ACC112 (cell line): Measurements from ENCODE around the gene LRRC8D.

Source experiments
- H2AFZ ChIP-seq: fragments of 200-600 bp; sonication (generic); one replicate; pipeline ENCODE4 v1.6.0; 2017; ENCODE audit warnings: antibody characterized with exemption, low read length; ENCODE audit not compliant: unreplicated experiment
- H3K27ac ChIP-seq: fragments of 200-600 bp; sonication (generic); 2 replicates; pipeline ENCODE4 v1.5.1; 2014; ENCODE audit warnings: low read depth, mild to moderate bottlenecking, antibody characterized with exemption, low read length, moderate library complexity
- H3K27me3 ChIP-seq: fragments of 200-600 bp; sonication (generic); 2 replicates; pipeline ENCODE4 v1.6.1; 2014; ENCODE audit warnings: mild to moderate bottlenecking, antibody characterized with exemption, low read length, moderate library complexity, mixed read lengths; ENCODE audit not compliant: insufficient read depth
- H3K36me3 ChIP-seq: fragments of 200-600 bp; sonication (generic); 2 replicates; pipeline ENCODE4 v1.6.1; 2016; ENCODE audit warnings: mild to moderate bottlenecking, antibody characterized with exemption, low read length, moderate library complexity, mixed read lengths; ENCODE audit not compliant: insufficient read depth
- H3K4me1 ChIP-seq: fragments of 200-600 bp; sonication (generic); one replicate; pipeline ENCODE4 v1.6.1; 2016; ENCODE audit warnings: low read length, mixed read lengths; ENCODE audit not compliant: insufficient read depth, unreplicated experiment, control insufficient read depth
- H3K4me3 ChIP-seq: fragments of 200-600 bp; sonication (generic); 2 replicates; pipeline ENCODE4 v1.5.1; 2014; ENCODE audit warnings: mild to moderate bottlenecking, low read depth, low read length
- H3K79me2 ChIP-seq: fragments of 200-600 bp; sonication (generic); one replicate; pipeline ENCODE4 v1.6.0; 2016; ENCODE audit warnings: low read length; ENCODE audit not compliant: control insufficient read depth, unreplicated experiment, insufficient read depth

Gene LRRC8D

GRCh38 chr1:89883030-89883379 is 62.2 kb downstream of the LRRC8D start:
- no peaks in the 10 kb centered on the region for H3K27me3 ChIP-seq
- H3K4me3 ChIP-seq, result no peak overlapping the region
- peaks cover 48% of the 10 kb centered on the region for H3K4me1 ChIP-seq
- H3K79me2 ChIP-seq, result peaks cover 26% of the 10 kb centered on the region
- H3K27ac ChIP-seq, result no peak overlapping the region
- H3K36me3 ChIP-seq, result peaks cover 22% of the 10 kb centered on the region
- no peak overlapping the region for H2AFZ ChIP-seq

GRCh38 chr1:89884718-89885596 is 64.1 kb downstream of the LRRC8D start:
- H3K27me3 ChIP-seq, result no peaks in the 10 kb centered on the region
- H2AFZ ChIP-seq, result no peak overlapping the region
- H3K36me3 ChIP-seq, result peaks cover 19% of the 10 kb centered on the region
- peak overlapping the region; percentile 69 for H3K27ac ChIP-seq
- H3K79me2 ChIP-seq, result peaks cover 24% of the 10 kb centered on the region
- H3K4me1 ChIP-seq, result peaks cover 64% of the 10 kb centered on the region
- H3K4me3 ChIP-seq, result peak overlapping the region; percentile 25; the same call in 1 of the 2 replicates

DNA sequence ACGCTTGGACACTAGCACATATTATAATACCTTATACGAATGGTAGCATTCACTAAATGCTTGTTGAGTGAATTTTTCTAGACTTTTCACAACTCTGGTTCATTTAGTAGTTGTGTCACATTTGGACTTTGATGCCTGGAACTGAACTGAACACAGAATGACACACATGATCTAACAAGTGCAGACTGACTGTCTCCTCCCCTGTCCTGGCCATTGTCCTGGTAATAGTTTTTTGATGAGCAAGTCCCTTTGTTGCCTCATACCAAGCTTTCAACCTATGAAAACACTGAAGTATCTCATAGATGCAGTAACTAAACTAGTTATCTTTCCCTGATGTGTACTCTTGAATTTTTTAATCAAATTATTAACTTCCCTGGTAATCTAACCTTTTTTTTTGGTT is 66.4 kb downstream of the LRRC8D start:
- H3K79me2 ChIP-seq, result peaks cover 36% of the 10 kb centered on the region

DNA sequence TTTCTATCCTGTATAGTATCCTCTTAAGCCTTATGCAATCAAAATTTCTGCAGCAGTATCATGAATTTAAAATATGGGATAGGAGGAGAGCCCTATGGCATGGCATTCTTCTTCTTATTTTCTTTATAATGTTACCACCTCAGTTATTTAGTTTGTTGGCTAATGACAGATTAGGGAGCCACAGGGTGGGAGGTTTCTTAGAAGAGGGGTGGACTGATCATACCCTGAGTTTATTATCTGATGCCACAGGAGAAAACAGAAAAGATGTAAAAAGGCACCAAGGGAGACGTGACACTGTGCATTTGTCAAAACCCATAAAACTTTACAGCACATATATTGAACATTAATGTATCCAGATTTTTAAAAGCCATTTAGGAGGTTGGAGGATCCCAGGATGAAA is 66.9 kb downstream of the LRRC8D start:
- peaks cover 38% of the 10 kb centered on the region for H3K79me2 ChIP-seq
- no peaks in the 10 kb centered on the region for H3K36me3 ChIP-seq
- peaks cover 75% of the 10 kb centered on the region for H3K4me1 ChIP-seq
- no peak overlapping the region for H3K4me3 ChIP-seq
- H2AFZ ChIP-seq, result no peak overlapping the region
- H3K27me3 ChIP-seq, result no peaks in the 10 kb centered on the region
- H3K27ac ChIP-seq, result peak overlapping the region; percentile 72

More for the DNA sequence above, 66.4 kb downstream of the LRRC8D start:
- Histone ChIP-seq H3K4me1 (peaks cover 75% of the 10 kb centered on the region), H3K27ac (peak overlapping the region; percentile 72), H3K4me3 (no peak overlapping the region), H3K36me3 (peaks cover 4% of the 10 kb centered on the region; the same call in 1 of the 2 replicates), H2AFZ (no peak overlapping the region), H3K27me3 (no peaks in the 10 kb centered on the region)

DNA sequence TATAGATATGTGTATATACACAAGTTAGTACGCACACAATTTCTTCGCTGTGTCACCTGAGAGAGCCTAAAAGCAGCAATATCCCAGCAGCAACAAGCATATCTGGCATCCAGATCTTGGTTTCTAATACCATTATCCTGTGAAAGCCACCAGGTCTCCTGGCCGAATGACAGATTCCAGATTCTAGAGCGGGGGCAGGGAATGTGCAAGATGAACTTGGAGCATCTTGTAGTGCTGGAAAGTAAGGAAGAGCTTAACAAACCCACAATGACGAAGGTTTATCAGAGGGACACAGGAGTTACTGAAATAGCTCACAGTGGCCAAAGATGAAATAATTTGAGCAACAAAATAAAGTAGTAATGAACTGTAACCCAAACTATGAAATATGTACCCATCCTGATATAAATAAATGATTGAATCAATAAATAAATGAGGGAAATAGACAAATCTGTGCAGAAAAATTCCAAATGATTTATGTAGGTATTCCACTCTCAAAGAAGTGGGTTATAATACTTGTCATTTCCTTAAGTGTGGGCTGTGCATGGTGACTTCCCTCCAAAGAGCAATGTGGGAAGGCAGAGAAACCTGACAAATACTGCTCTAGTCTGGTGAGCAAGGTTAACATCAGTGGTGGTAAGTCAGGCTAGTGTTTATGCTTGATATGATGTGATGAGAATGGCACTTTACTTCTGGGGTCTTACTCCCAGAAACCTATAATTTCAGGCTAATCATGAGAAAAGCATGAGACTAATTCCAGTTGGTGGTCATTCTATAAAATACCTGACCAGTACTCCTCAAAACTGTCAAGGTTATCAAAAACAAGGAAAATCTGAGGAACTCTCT is 67.9 kb downstream of the LRRC8D start:
- H2AFZ ChIP-seq, result no peak overlapping the region
- H3K4me3 ChIP-seq, result no peak overlapping the region
- peaks cover 36% of the 10 kb centered on the region for H3K79me2 ChIP-seq
- H3K27me3 ChIP-seq, result no peaks in the 10 kb centered on the region
- H3K36me3 ChIP-seq, result no peaks in the 10 kb centered on the region
- H3K4me1 ChIP-seq, result peaks cover 78% of the 10 kb centered on the region
- H3K27ac ChIP-seq, result peak overlapping the region; percentile 92

DNA sequence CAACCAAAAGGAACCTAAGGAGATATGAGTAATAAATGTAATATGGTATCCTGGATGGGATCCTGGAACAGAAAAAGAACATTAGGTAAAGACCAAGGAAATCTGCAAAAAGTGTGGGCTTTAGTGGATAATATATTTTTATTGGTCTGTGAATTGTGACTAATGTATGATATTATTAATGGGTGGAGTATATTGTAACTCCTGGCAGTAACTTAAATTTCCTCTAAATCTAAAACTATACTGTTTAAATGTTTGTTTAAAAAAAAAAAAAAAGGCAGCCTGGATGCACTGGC is 68.4 kb downstream of the LRRC8D start:
- no peak overlapping the region for H3K4me3 ChIP-seq
- no peak overlapping the region for H2AFZ ChIP-seq
- H3K27ac ChIP-seq, result peak overlapping the region; percentile 92
- H3K27me3 ChIP-seq, result no peaks in the 10 kb centered on the region
- H3K79me2 ChIP-seq, result peaks cover 36% of the 10 kb centered on the region
- peaks cover 78% of the 10 kb centered on the region for H3K4me1 ChIP-seq
- H3K36me3 ChIP-seq, result no peaks in the 10 kb centered on the region

- Histone ChIP-seq H3K4me3 (no peak overlapping the region), H3K27ac (peak overlapping the region; percentile 92), H3K4me1 (peaks cover 78% of the 10 kb centered on the region), H2AFZ (no peak overlapping the region), H3K36me3 (no peaks in the 10 kb centered on the region), H3K27me3 (no peaks in the 10 kb centered on the region), H3K79me2 (peaks cover 36% of the 10 kb centered on the region)
These were observed 69.4 kb downstream of the LRRC8D start for GRCh38 chr1:89890085-89890752.

DNA sequence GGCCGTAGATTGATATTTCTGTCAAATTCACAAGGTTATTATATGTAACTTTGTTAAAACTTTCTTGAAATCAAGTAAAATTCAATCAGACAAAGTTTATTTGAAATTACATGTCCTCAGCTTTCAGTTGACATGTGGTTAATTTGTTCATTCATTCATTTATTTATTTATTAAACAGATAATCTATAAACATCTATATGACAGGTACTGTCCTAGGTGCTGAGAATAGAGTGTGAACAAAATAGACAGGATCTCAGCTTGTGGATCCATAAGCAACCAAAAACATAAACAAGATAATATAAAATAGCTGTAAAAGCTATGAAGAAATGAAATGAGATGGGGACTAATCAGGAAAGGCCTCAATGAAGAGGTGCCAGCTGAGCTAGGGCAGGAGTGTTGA is 72.0 kb downstream of the LRRC8D start:
- peaks cover 53% of the 10 kb centered on the region for H3K4me1 ChIP-seq
- no peak overlapping the region for H3K4me3 ChIP-seq
- H3K27ac ChIP-seq, result no peak overlapping the region
- no peaks in the 10 kb centered on the region for H3K36me3 ChIP-seq
- no peaks in the 10 kb centered on the region for H3K27me3 ChIP-seq
- peaks cover 31% of the 10 kb centered on the region for H3K79me2 ChIP-seq
- H2AFZ ChIP-seq, result no peak overlapping the region

DNA sequence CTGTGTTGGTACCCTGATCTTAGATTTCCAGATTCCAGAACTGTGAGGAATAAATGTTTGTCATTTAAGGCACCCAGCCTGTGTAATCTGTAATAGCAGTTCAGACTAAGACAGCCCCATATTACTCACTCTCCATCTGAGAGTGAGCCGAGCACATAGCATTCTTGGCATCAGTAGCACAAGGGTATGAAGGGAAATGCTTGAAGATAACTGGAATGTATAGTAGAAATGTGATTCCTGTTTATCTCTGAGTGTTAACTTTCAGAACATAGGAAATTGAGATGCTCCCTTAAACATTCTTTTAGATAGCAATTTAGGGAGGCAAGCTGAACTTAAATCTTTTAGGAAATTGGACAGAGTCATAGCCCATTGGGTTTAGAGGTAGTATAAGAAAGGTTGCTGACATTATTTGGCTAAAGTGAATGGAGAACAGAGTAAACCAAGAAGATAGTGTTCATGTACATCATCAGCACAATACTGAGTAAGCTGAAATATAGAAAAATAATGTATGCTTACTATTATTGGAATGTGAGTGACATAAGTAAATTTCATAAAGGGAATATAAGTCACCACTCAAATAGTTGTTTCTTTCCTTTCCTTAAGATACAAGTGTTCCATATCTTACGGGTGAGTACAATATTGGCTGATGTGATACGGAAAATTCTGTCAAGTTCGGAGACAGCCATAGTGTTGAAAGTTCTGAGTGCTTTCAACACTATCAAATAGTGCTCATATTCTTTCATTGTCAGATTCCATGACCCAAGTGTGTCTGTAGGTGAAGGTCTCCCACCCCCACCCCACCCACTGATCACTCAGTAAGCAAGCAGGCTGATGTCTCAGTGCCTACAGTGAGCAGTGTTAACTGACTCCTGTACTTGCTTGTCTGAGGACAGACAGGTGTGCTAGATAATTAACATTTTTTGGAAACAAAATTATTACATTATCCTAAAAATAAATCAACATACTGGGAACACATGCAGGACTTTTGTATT is 73.7 kb downstream of the LRRC8D start:
- Histone ChIP-seq H3K27ac (peak overlapping the region; percentile 81), H3K27me3 (no peaks in the 10 kb centered on the region), H2AFZ (no peak overlapping the region), H3K36me3 (peaks cover 4% of the 10 kb centered on the region; the same call in 1 of the 2 replicates), H3K79me2 (peaks cover 31% of the 10 kb centered on the region), H3K4me1 (peaks cover 36% of the 10 kb centered on the region), H3K4me3 (peak overlapping the region; percentile 26; the same call in 1 of the 2 replicates)
